ENCODE data around the gene EFNB1.
A peak's percentile ranks its signal among the peaks of the same experiment; 100 is the strongest.
"Not testable (repeated sequence)": the region's sequence is repeated elsewhere in the genome, so short reads cannot be mapped to it uniquely, and the experiment has no call there.

Gene EFNB1

DNA sequence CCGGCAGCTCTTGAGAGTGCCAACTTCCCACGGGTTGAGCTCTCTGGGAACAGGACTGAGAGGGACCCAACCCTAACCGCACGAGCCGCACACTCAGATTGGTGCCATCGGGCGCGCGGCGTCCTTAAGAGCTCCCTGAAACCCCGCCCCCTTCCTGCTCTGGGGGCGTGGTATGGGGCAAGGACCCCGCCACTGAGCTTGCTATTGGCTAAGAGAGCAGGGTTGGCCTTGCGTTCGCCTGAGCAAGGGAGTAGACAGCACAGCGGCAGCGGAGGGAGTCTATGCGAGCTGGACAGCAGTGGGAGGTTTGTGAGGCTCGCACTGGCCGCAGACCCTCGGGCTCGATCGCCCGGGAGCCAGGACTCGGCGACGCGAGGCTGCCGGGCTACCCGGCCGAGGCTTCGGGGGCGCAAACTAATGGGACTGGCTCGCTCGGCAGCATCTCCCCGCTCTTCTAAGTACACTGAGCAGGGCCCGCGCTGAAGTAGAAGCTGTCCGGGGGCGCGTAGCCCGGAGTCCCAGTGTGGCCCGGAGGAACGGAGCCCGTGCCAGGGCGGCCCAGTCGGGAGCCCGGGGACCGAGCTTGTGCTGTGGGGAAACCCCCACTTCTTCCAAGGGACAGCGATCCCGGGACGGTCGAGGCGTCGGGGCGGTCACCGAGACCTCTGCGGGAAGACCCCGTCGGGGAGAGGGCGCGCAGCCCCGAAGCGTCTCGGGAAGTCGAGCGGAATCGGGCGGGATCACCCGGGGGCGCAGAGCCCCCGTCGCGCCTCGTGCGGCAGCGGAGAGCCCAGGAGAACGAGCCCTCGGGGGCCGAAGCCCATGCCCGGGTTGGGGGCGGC lies at the start of gene EFNB1:
TSS of gene EFNB1 (plus strand) at position 282 of the 842 bp plus-strand sequence. CDS start 756 bp downstream, outside the sequence.
- peak; percentile 95 for FAIRE-seq

- not testable (repeated sequence) for FAIRE-seq
Observed at GRCh38 chrX:68781295-68781694, 47.5 kb upstream of the EFNB1 start.

DNA sequence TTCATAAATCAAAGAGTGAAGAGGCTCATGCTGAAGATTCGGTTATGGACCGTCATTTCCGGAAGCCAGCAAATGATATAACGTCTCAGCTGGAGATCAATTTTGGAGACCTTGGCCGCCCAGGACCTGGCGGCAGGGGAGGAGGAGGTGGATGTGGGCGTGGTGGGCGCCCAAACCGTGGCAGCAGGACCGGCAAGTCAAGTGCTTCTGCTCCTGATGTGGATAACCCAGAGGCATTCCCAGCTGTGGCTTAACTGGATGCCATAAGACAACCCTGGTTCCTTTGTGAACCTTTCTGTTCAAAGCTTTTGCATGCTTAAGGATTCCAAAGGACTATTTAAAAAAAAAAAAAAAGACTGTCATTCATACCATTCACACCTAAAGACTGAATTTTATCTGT lies 44.0 kb upstream of the EFNB1 start:
- no peak for FAIRE-seq

- not testable (repeated sequence) for FAIRE-seq
Observed at GRCh38 chrX:68786581-68786980, 42.2 kb upstream of the EFNB1 start.

DNA sequence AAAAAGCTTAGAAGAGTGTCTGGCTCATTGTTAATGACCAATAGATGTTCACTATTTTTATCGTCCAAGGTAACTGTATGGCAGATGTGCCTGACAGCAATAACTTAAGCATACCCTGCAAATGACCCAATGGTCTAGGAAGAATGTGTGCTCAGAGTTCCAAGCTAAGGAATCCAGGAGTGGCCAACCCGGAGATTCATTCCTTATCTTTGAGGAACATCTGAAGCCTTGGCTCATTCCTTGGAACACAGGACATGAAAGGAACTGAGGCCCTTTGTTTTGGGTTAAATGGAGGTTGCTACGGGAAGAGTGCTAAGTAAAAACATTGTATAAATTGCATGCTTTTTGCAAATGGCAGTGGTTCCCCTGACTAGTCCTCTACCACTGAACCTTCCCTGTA lies 38.9 kb upstream of the EFNB1 start:
- no peak for FAIRE-seq

GRCh38 chrX:68792083-68792482 lies 36.7 kb upstream of the EFNB1 start:
- FAIRE-seq, result no peak

DNA sequence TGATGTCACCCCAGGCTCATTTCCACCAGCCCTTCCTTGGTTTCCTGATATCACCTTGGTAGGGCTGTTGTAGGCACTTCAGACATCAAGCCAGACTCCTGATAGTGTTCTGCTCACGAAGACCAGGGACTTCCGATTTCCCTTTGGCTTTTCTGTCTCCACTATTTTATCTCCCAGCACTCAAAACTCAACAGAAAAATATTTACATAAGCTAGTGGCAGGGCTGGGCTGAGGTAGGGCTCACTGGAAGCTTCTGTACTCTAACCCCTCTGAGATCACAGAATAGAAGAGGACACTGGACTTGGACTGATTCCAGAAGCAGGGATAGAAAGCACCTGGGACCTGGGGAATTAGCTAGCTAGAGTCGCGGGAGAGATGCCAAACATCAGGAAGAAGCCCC lies 34.4 kb upstream of the EFNB1 start:
- FAIRE-seq, result no peak

- no peak for FAIRE-seq
Observed at GRCh38 chrX:68795741-68796140, 33.1 kb upstream of the EFNB1 start.

DNA sequence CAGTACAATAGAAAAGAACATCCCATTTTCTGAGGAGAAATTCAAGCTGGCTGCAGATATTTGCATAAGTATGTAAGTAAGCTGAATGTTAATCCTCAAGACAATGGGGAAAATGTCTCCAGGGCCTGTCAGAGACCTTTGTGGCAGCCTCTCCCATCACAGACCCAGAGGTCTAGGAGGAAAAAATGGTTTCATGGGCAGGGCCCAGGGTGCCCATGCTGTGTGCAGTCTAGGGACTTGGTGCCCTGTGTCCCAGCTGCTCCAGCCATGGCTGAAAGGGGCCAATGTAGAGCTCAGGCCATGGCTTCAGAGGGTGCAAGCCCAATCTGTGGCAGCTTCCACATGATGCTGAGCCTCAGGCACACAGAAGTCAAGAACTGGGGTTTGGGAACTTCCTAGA lies 30.4 kb upstream of the EFNB1 start:
- FAIRE-seq, result not testable (repeated sequence)

- FAIRE-seq, result no peak
Observed at GRCh38 chrX:68801737-68802290, 27.0 kb upstream of the EFNB1 start.

GRCh38 chrX:68807818-68808217 lies 21.0 kb upstream of the EFNB1 start:
- FAIRE-seq, result peak; percentile 80

- FAIRE-seq, result no peak
Observed at GRCh38 chrX:68808686-68809357, 20.0 kb upstream of the EFNB1 start.

- FAIRE-seq, result no peak
Observed at GRCh38 chrX:68820476-68821110, 8.2 kb upstream of the EFNB1 start.

DNA sequence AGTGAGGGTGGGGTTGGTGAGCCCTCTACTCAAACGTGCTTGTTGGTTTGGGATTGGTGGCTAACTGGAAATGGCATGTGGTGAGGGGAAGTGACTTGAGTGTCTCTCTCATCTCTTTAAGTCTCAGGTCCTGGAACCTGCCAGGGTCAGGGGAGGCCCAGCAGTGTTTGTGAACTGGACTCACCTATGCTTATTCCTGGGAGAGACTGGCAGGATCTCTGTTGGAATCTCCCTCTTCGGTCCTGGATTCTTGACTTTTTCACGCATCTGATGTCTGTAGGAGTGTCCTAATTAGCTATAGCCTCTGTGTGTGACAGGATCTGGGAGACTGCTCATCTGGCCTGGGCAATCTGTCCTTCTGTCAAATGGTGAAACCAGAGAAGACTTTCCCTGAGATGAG lies 7.2 kb upstream of the EFNB1 start:
- FAIRE-seq, result no peak

GRCh38 chrX:68822641-68823410 lies 6.0 kb upstream of the EFNB1 start:
- peak; percentile 89 for FAIRE-seq

DNA sequence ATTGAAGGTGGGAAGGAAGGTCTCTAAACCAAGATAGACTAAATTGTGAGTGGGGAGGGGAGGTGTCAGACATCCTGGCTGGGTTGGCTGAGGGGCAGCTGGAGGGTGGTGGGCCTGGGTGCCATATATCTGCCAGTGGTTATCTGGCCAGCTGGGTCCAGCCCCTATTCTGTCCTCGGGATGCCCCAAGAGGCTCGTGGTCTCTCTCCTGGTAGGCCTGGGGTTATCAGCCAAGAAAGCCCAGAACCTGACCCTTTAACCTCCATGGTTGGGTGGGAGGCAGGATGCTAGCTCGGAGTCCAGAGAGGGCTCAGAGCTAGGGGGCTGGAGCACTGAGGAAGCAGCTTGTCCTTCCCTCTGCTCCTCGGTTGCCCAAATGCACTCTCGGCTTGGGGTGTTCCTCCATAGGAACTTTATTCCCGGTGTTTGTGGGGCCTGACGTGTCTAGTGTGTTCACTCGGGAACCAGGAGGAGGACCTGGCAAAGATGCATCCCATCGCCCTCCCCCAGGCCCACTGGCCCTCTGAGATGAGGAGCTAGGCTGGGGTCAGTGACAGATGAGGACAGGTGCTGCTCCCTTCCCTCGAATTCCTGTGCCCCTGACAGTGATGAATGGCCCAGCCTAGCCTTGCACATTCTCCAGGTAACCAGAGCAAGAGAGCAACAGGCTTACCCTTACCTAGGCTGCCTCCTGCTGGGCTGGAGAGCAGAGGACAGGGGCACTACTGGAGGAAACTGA lies 5.2 kb upstream of the EFNB1 start:
- no peak for FAIRE-seq

GRCh38 chrX:68824152-68824433 lies 4.7 kb upstream of the EFNB1 start:
- no peak for FAIRE-seq

- no peak for FAIRE-seq
Observed at GRCh38 chrX:68824565-68825125, 4.2 kb upstream of the EFNB1 start.

DNA sequence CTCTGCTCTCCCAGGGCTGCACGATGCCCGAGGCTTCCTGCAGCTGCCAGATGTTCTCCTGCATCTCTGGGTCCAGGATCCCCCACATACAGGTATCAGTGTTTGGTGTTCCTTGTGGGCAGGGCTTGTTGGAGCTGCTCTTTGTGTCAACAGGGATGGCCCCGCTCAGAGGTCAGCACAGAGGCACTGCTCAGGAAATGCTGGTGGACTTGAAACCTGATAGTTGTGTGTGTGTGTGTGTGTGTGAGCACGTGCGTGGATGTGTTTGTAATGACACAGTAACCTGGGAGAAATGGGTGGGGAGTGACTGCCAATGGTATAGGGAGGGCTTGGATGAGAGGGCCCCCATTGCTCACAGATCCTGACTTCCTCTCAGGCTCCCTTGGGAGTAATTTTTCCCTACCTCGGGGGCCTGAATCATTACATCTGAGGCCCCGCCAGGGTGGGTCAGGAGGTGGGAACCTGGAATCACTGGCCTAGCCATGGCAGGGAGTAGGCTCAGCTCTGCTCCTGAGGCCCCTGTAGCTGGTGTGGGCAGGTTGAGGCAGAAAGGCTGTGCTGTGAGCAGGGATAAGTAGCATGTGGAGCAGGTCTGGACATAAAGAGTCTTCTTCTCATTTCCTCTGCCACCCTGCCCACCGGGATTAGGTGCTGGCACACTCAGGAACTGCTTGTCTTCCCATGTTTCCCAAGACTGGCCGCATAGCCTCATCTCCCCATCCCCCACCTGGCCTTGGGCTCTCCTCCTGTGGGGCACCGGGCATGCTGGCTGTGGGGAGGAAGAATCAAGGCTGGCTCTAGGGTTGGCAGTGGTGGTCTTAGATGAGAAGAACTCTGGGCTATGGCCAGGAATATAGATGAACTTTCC lies 2.5 kb upstream of the EFNB1 start:
- no peak for FAIRE-seq

DNA sequence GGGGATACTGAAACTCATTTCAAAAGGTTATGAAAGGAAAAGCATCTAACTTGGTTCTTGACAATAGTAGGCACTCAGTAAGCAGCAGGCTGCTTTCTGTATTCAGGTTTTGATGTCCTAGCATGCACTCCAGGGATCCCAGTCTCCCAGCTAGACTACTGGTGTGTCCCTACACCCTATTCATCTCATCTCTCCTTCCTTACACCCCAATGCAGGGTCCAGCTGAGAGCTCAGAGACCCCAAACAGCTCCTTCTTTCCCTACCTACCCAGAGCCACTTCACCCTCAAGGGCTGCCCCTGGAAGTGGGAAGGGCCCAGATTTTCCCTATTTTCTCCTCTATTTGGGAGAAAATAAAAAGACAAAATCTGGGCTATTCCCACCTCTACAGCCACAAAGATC lies 1.6 kb upstream of the EFNB1 start:
- FAIRE-seq, result no peak
